DMS79 treated with DMSO at 0.1 percent for 48 hours (cell line): ENCODE data around the gene FER.

Experiments
- DNase-seq: peaks from one replicate; lab custom pipeline; 2025; lab: John Stamatoyannopoulos, UW

Gene FER

GRCh38 chr5:109246395-109246794, 498.7 kb downstream of the FER start:
- no peak for DNase-seq
